Liver (tissue), 3 donors: ENCODE results near the gene KTN1.

ENCODE experiments used
- ATF3 ChIP-seq: IDR thresholded peaks from 2 replicates; pipeline ENCODE4 v1.6.1; 2016; ENCODE audit warnings: antibody characterized with exemption
- SP1 ChIP-seq: IDR thresholded peaks from 2 replicates; pipeline ENCODE4 v1.6.1; 2018; ENCODE audit warnings: antibody characterized with exemption, mild to moderate bottlenecking
- YY1 ChIP-seq: IDR thresholded peaks from 2 replicates; pipeline ENCODE4 v1.6.1; 2016; ENCODE audit warnings: antibody characterized with exemption, mild to moderate bottlenecking
- TF ChIP-seq, protein P1 (sequence below): fragments of 150-350 bp; IDR thresholded peaks from 2 replicates; pipeline ENCODE4 v1.5.1; 2017; ENCODE audit warnings: improper control_type of control experiment, low read depth, low read length; ENCODE audit not compliant: missing input control
- TF ChIP-seq, protein P2 (sequence below): IDR thresholded peaks from 2 replicates; pipeline ENCODE4 v1.6.1; 2016; ENCODE audit warnings: antibody characterized with exemption, mild to moderate bottlenecking
- donor health status: healthy.
- donor health status: healthy.

GRCh38 chr14:55706365-55706684, 126.3 kb downstream of the KTN1 start:
- TF ChIP-seq SP1 (no peak), ATF3 (no peak), YY1 (no peak)
- TF ChIP-seq, protein P1, sequence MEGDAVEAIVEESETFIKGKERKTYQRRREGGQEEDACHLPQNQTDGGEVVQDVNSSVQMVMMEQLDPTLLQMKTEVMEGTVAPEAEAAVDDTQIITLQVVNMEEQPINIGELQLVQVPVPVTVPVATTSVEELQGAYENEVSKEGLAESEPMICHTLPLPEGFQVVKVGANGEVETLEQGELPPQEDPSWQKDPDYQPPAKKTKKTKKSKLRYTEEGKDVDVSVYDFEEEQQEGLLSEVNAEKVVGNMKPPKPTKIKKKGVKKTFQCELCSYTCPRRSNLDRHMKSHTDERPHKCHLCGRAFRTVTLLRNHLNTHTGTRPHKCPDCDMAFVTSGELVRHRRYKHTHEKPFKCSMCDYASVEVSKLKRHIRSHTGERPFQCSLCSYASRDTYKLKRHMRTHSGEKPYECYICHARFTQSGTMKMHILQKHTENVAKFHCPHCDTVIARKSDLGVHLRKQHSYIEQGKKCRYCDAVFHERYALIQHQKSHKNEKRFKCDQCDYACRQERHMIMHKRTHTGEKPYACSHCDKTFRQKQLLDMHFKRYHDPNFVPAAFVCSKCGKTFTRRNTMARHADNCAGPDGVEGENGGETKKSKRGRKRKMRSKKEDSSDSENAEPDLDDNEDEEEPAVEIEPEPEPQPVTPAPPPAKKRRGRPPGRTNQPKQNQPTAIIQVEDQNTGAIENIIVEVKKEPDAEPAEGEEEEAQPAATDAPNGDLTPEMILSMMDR: no peak
- TF ChIP-seq, protein P2, sequence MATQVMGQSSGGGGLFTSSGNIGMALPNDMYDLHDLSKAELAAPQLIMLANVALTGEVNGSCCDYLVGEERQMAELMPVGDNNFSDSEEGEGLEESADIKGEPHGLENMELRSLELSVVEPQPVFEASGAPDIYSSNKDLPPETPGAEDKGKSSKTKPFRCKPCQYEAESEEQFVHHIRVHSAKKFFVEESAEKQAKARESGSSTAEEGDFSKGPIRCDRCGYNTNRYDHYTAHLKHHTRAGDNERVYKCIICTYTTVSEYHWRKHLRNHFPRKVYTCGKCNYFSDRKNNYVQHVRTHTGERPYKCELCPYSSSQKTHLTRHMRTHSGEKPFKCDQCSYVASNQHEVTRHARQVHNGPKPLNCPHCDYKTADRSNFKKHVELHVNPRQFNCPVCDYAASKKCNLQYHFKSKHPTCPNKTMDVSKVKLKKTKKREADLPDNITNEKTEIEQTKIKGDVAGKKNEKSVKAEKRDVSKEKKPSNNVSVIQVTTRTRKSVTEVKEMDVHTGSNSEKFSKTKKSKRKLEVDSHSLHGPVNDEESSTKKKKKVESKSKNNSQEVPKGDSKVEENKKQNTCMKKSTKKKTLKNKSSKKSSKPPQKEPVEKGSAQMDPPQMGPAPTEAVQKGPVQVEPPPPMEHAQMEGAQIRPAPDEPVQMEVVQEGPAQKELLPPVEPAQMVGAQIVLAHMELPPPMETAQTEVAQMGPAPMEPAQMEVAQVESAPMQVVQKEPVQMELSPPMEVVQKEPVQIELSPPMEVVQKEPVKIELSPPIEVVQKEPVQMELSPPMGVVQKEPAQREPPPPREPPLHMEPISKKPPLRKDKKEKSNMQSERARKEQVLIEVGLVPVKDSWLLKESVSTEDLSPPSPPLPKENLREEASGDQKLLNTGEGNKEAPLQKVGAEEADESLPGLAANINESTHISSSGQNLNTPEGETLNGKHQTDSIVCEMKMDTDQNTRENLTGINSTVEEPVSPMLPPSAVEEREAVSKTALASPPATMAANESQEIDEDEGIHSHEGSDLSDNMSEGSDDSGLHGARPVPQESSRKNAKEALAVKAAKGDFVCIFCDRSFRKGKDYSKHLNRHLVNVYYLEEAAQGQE: no peak
